NCI-H748 treated with DMSO at 0.1 percent for 48 hours (cell line): Measurements from ENCODE around the gene ANGEL1.

ENCODE experiments used
- DNase-seq: peaks from one replicate; lab custom pipeline; 2025; lab: John Stamatoyannopoulos, UW

The ANGEL1 gene

GRCh38 chr14:76814726-76815645, 2.3 kb upstream of the ANGEL1 start:
- DNase-seq: no peak

GRCh38 chr14:76812093-76812421, 625 bp downstream of the ANGEL1 start:
- DNase-seq: no peak

- no peak for DNase-seq
These were observed 1.1 kb downstream of the ANGEL1 start for GRCh38 chr14:76811561-76811960.

GRCh38 chr14:76810953-76811400, 1.7 kb downstream of the ANGEL1 start:
- DNase-seq: no peak

- DNase-seq: no peak
These were observed 2.2 kb downstream of the ANGEL1 start for GRCh38 chr14:76810525-76810924.

GRCh38 chr14:76808990-76809389, 3.7 kb downstream of the ANGEL1 start:
- DNase-seq: no peak

- DNase-seq: no peak
These were observed 4.7 kb downstream of the ANGEL1 start for GRCh38 chr14:76808011-76808410.

- no peak for DNase-seq
These were observed 6.2 kb downstream of the ANGEL1 start for GRCh38 chr14:76806446-76806845.

- no peak for DNase-seq
These were observed 18.7 kb downstream of the ANGEL1 start for GRCh38 chr14:76793956-76794355.

GRCh38 chr14:76793324-76793723, 19.4 kb downstream of the ANGEL1 start:
- no peak for DNase-seq

- DNase-seq: no peak
These were observed 20.3 kb downstream of the ANGEL1 start for GRCh38 chr14:76792422-76792821.

GRCh38 chr14:76786601-76787000, 26.1 kb downstream of the ANGEL1 start:
- DNase-seq: no peak

- DNase-seq: peak; percentile 32
These were observed 27.8 kb downstream of the ANGEL1 start for GRCh38 chr14:76784881-76785280.

GRCh38 chr14:76784266-76784874, 28.3 kb downstream of the ANGEL1 start:
- no peak for DNase-seq

GRCh38 chr14:76782885-76783566, 29.7 kb downstream of the ANGEL1 start:
- no peak for DNase-seq

- DNase-seq: no peak
These were observed 30.4 kb downstream of the ANGEL1 start for GRCh38 chr14:76782115-76782884.

- DNase-seq: no peak
These were observed 31.0 kb downstream of the ANGEL1 start for GRCh38 chr14:76781648-76782051.

- no peak for DNase-seq
These were observed 31.6 kb downstream of the ANGEL1 start for GRCh38 chr14:76780875-76781647.

- DNase-seq: no peak
These were observed 32.3 kb downstream of the ANGEL1 start for GRCh38 chr14:76780360-76780759.

GRCh38 chr14:76780058-76780345, 32.7 kb downstream of the ANGEL1 start:
- no peak for DNase-seq

GRCh38 chr14:76779221-76780057, 33.2 kb downstream of the ANGEL1 start:
- no peak for DNase-seq
